Measurements from ENCODE around the gene MARK3.

Gene MARK3

GRCh38 chr14:103540821-103541708 is 155.8 kb downstream of the MARK3 start:
- Histone ChIP-seq H3K27me3 (ENCODE audit: insufficient read depth, poor library complexity, severe bottlenecking) (peaks cover 19% of the 10 kb centered on the region), H3K4me3 (replicated peaks; ENCODE audit: insufficient read depth, low read length) (no peak overlapping the region), H3K27ac (replicated peaks) (no peak overlapping the region)
- no peak for DNase-seq (ENCODE audit: low read depth in 1 of 2, low spot score in 1 of 2)
- TF ChIP-seq POLR2AphosphoS5 (IDR thresholded peaks at IDR 0.05; ENCODE audit: low read depth) (no peak), SPI1 (IDR thresholded peaks at IDR 0.05; ENCODE audit: borderline replicate concordance, low read depth) (no peak), GABPA (IDR thresholded peaks at IDR 0.05; ENCODE audit: low read depth) (no peak), CTCF (IDR thresholded peaks at IDR 0.05; ENCODE audit: insufficient read depth, low read length) (no peak), REST (IDR thresholded peaks at IDR 0.05; ENCODE audit: insufficient replicate concordance, low read depth) (no peak)

GRCh38 chr14:103541709-103542604 is 156.7 kb downstream of the MARK3 start:
- Histone ChIP-seq H3K4me3 (replicated peaks; ENCODE audit: insufficient read depth, low read length) (no peak overlapping the region), H3K27ac (replicated peaks) (no peak overlapping the region), H3K27me3 (ENCODE audit: insufficient read depth, poor library complexity, severe bottlenecking) (peaks cover 19% of the 10 kb centered on the region)
- TF ChIP-seq REST (IDR thresholded peaks at IDR 0.05; ENCODE audit: insufficient replicate concordance, low read depth): no peak
- TF ChIP-seq GABPA (IDR thresholded peaks at IDR 0.05; ENCODE audit: low read depth): no peak
- no peak for TF ChIP-seq POLR2AphosphoS5 (IDR thresholded peaks at IDR 0.05; ENCODE audit: low read depth)
- no peak for TF ChIP-seq CTCF (IDR thresholded peaks at IDR 0.05; ENCODE audit: insufficient read depth, low read length)
- no peak for TF ChIP-seq SPI1 (IDR thresholded peaks at IDR 0.05; ENCODE audit: borderline replicate concordance, low read depth)
- DNase-seq (ENCODE audit: low read depth in 1 of 2, low spot score in 1 of 2): no peak

GRCh38 chr14:103542605-103543088 is 157.4 kb downstream of the MARK3 start:
- Histone ChIP-seq H3K27ac (replicated peaks) (no peak overlapping the region), H3K27me3 (ENCODE audit: insufficient read depth, poor library complexity, severe bottlenecking) (peaks cover 19% of the 10 kb centered on the region), H3K4me3 (replicated peaks; ENCODE audit: insufficient read depth, low read length) (no peak overlapping the region)
- TF ChIP-seq CTCF (IDR thresholded peaks at IDR 0.05; ENCODE audit: insufficient read depth, low read length): no peak
- no peak for TF ChIP-seq GABPA (IDR thresholded peaks at IDR 0.05; ENCODE audit: low read depth)
- TF ChIP-seq SPI1 (IDR thresholded peaks at IDR 0.05; ENCODE audit: borderline replicate concordance, low read depth): no peak
- no peak for TF ChIP-seq POLR2AphosphoS5 (IDR thresholded peaks at IDR 0.05; ENCODE audit: low read depth)
- no peak for TF ChIP-seq REST (IDR thresholded peaks at IDR 0.05; ENCODE audit: insufficient replicate concordance, low read depth)
- DNase-seq (ENCODE audit: low read depth in 1 of 2, low spot score in 1 of 2): no peak

All from HL-60 (cell line).